IMR-90 (cell line): ENCODE data around the gene TNS3. TPM values are rescaled to one million over a fixed set of nuclear protein-coding genes. Genes with fewer than 3 reads are reported as not detected.

ENCODE experiments used
- ATAC-seq: fragments of 200-7000 bp; cut with Tn5 transposase; 2 replicates; pipeline ENCODE4 v1.9.1; 2020; ENCODE audit warnings: low read depth, mild to moderate bottlenecking, moderate library complexity
- BruUV-seq: library from RNA; stranded (reverse); fragments of 400-500 nt; replicated peaks from 2 replicates; lab custom pipeline; 2021; lab: Mats Ljungman, UMichigan
- CTCF ChIA-PET: fragments of 300-600 bp; formaldehyde crosslinking; extraction: SDS; loops from one replicate; lab custom pipeline; 2021; ENCODE audit warnings: antibody characterized with exemption; lab: Yijun Ruan, JAX
- POLR2A ChIA-PET: fragments of 300-600 bp; sonication (Branson Sonifier 250); formaldehyde crosslinking; loops from one replicate; lab custom pipeline; 2022; ENCODE audit warnings: antibody characterized with exemption; ENCODE audit not compliant: unreplicated experiment; lab: Charles Lee
- DNase-seq: peaks from one replicate; pipeline ENCODE4 v3.0.0; 2013
- H2AFZ ChIP-seq: replicated peaks from 2 replicates; pipeline ENCODE3; 2013; ENCODE audit warnings: low read length, mild to moderate bottlenecking; ENCODE audit not compliant: poor library complexity
- H2AK5ac ChIP-seq: 2 replicates; pipeline ENCODE4 v1.6.1; 2013; ENCODE audit warnings: low read depth, low read length, inconsistent platforms
- H2AK9ac ChIP-seq: replicated peaks from 2 replicates; pipeline ENCODE3; 2013; ENCODE audit warnings: mild to moderate bottlenecking, low read depth, low read length, moderate library complexity; ENCODE audit not compliant: poor library complexity
- H2BK120ac ChIP-seq: 2 replicates; pipeline ENCODE4 v1.6.1; 2013; ENCODE audit warnings: low read depth, low read length, inconsistent platforms
- H2BK15ac ChIP-seq: 3 replicates; pipeline ENCODE4 v1.6.1; 2013; ENCODE audit warnings: low read depth, low read length, inconsistent platforms
- H2BK20ac ChIP-seq: 2 replicates; pipeline ENCODE4 v1.6.1; 2013; ENCODE audit warnings: low read depth, mild to moderate bottlenecking, inconsistent platforms, low read length, moderate library complexity
- H2BK5ac ChIP-seq: 2 replicates; pipeline ENCODE4 v1.6.1; 2013; ENCODE audit warnings: mild to moderate bottlenecking, low read depth, low read length, inconsistent platforms; ENCODE audit not compliant: poor library complexity, severe bottlenecking
- H3K14ac ChIP-seq: replicated peaks from 2 replicates; pipeline ENCODE4 v1.6.1; 2013; ENCODE audit warnings: low read depth, low read length, inconsistent platforms
- H3K18ac ChIP-seq: 2 replicates; pipeline ENCODE4 v1.6.1; 2013; ENCODE audit warnings: low read depth, low read length, control low read depth
- H3K23ac ChIP-seq: 2 replicates; pipeline ENCODE4 v1.6.1; 2013; ENCODE audit warnings: low read depth, low read length, inconsistent platforms
- H3K27ac ChIP-seq: 2 replicates; pipeline ENCODE4 v1.5.1; 2013; ENCODE audit warnings: mild to moderate bottlenecking, control low read depth, low read length; ENCODE audit not compliant: insufficient read depth
- H3K27me3 ChIP-seq: 2 replicates; pipeline ENCODE4 v1.6.1; 2013; ENCODE audit warnings: low read length; ENCODE audit not compliant: control insufficient read depth, insufficient read depth
- H3K36me3 ChIP-seq: 2 replicates; pipeline ENCODE4 v1.6.1; 2013; ENCODE audit warnings: low read length, mixed read lengths; ENCODE audit not compliant: control insufficient read depth, insufficient read depth
- H3K4ac ChIP-seq: 2 replicates; pipeline ENCODE4 v1.6.1; 2013; ENCODE audit warnings: low read depth, low read length, inconsistent platforms
- H3K4me1 ChIP-seq: 2 replicates; pipeline ENCODE4 v1.6.1; 2013; ENCODE audit warnings: low read length, mixed read lengths; ENCODE audit not compliant: control insufficient read depth, insufficient read depth
- H3K4me2 ChIP-seq: 2 replicates; pipeline ENCODE4 v1.6.1; 2013; ENCODE audit warnings: low read depth, mild to moderate bottlenecking, control low read depth, low read length, moderate library complexity
- H3K4me3 ChIP-seq: 2 replicates; pipeline ENCODE4 v1.5.1; 2013; ENCODE audit warnings: low read depth, mild to moderate bottlenecking, control low read depth, low read length, moderate library complexity; ENCODE audit not compliant: insufficient read depth
- H3K56ac ChIP-seq: 2 replicates; pipeline ENCODE4 v1.6.1; 2013; ENCODE audit warnings: low read length, inconsistent platforms; ENCODE audit not compliant: insufficient read depth; ENCODE audit errors: extremely low read depth
- H3K79me1 ChIP-seq, 2 experiments: 2 replicates each; pipeline ENCODE4 v1.6.1; 2013; ENCODE audit warnings: low read length in 2 of 2, inconsistent platforms in 1 of 2, low read depth in 1 of 2
- H3K9ac ChIP-seq: 2 replicates; pipeline ENCODE4 v1.6.1; 2013; ENCODE audit warnings: low read depth, low read length, control low read depth
- H3K9me1 ChIP-seq: 2 replicates; pipeline ENCODE4 v1.6.1; 2013; ENCODE audit warnings: low read length, inconsistent platforms; ENCODE audit not compliant: insufficient read depth
- H3K9me3 ChIP-seq: 2 replicates; pipeline ENCODE4 v1.6.1; 2013; ENCODE audit warnings: low read length; ENCODE audit not compliant: control insufficient read depth, insufficient read depth
- H4K20me1 ChIP-seq: 2 replicates; pipeline ENCODE4 v1.6.1; 2013; ENCODE audit warnings: low read length, inconsistent platforms; ENCODE audit not compliant: insufficient read depth
- H4K5ac ChIP-seq: 2 replicates; pipeline ENCODE4 v1.6.1; 2013; ENCODE audit warnings: mild to moderate bottlenecking, low read depth, low read length, control low read depth
- H4K8ac ChIP-seq, 2 experiments: 2 replicates each; pipeline ENCODE4 v1.6.1; 2013; ENCODE audit warnings: low read depth in 2 of 2, low read length in 2 of 2, control low read depth in 1 of 2, inconsistent platforms in 1 of 2
- H4K91ac ChIP-seq: 2 replicates; pipeline ENCODE4 v1.6.1; 2013; ENCODE audit warnings: low read depth, low read length, inconsistent platforms; ENCODE audit not compliant: insufficient read depth
- BHLHE40 ChIP-seq: fragments of 150-350 bp; IDR thresholded peaks from 2 replicates; pipeline ENCODE4 v1.6.1; 2016; ENCODE audit warnings: mild to moderate bottlenecking, low read depth, low read length
- CEBPB ChIP-seq: IDR thresholded peaks from 2 replicates; pipeline ENCODE4 v1.6.1; 2012; ENCODE audit warnings: low read depth, low read length, improper control_type of control experiment
- CHD1 ChIP-seq: IDR thresholded peaks from 2 replicates; pipeline ENCODE4 v1.6.1; 2012; ENCODE audit warnings: low read depth, low read length, improper control_type of control experiment
- FOS ChIP-seq: fragments of 150-350 bp; IDR thresholded peaks from 2 replicates; pipeline ENCODE4 v1.6.1; 2016; ENCODE audit warnings: low read depth, low read length
- MAFK ChIP-seq: IDR thresholded peaks from 2 replicates; pipeline ENCODE4 v1.6.1; 2012; ENCODE audit warnings: low read depth, low read length, improper control_type of control experiment
- MAZ ChIP-seq: IDR thresholded peaks from 2 replicates; pipeline ENCODE4 v1.6.1; 2012; ENCODE audit warnings: low read depth, mild to moderate bottlenecking, low read length, improper control_type of control experiment, moderate library complexity, borderline replicate concordance
- MXI1 ChIP-seq: IDR thresholded peaks from 2 replicates; pipeline ENCODE4 v1.6.1; 2012; ENCODE audit warnings: low read depth, mild to moderate bottlenecking, low read length, moderate library complexity, borderline replicate concordance
- NFE2L2 ChIP-seq: fragments of 150-350 bp; IDR thresholded peaks from 2 replicates; pipeline ENCODE4 v1.6.1; 2016; ENCODE audit warnings: low read depth, mild to moderate bottlenecking, low read length
- POLR2A ChIP-seq: IDR thresholded peaks from 2 replicates; pipeline ENCODE4 v1.6.1; 2012; ENCODE audit warnings: mild to moderate bottlenecking, low read depth, low read length
- RAD21 ChIP-seq: IDR thresholded peaks from 2 replicates; pipeline ENCODE4 v1.6.1; 2012; ENCODE audit warnings: low read length, improper control_type of control experiment
- RCOR1 ChIP-seq: IDR thresholded peaks from 2 replicates; pipeline ENCODE4 v1.6.1; 2012; ENCODE audit warnings: mild to moderate bottlenecking, low read length, improper control_type of control experiment; ENCODE audit not compliant: insufficient replicate concordance
- RFX5 ChIP-seq: IDR thresholded peaks from 2 replicates; pipeline ENCODE4 v1.8.0; 2012; ENCODE audit warnings: low read depth, mild to moderate bottlenecking, low read length, moderate library complexity
- SMC3 ChIP-seq: fragments of 150-350 bp; IDR thresholded peaks from 2 replicates; pipeline ENCODE4 v1.6.1; 2016; ENCODE audit warnings: low read depth, mild to moderate bottlenecking, antibody characterized with exemption, low read length, moderate library complexity
- WGBS, 2 experiments: methylation state at CpG; one replicate each; pipeline versions ENCODE4 v1.1.5 to v1.1.7; 2013; ENCODE audit warnings: missing lambda C conversion rate in 2 of 2; ENCODE audit not compliant: insufficient read length in 1 of 2; ENCODE audit errors: extremely low coverage in 2 of 2; 5-methylcytosine and 5-hydroxymethylcytosine counted together
- dilution Hi-C: fragments of 300-500 bp; cut with HindIII; formaldehyde crosslinking; loops from one replicate; pipeline ENCODE4 v1.14.3; 2018; ENCODE audit warnings: low sequenced_read_pairs; ENCODE audit not compliant: unreplicated experiment
- in situ Hi-C: fragments of 300-500 bp; cut with MboI; formaldehyde crosslinking; loops from 3 replicates; pipeline ENCODE4 v1.14.3; 2019; ENCODE audit warnings: low sequenced_read_pairs, inconsistent platforms, mixed read lengths
- intact Hi-C: fragments of 100-400 bp; cut with micrococcal nuclease; formaldehyde crosslinking; loops from 2 replicates; pipeline ENCODE4 v1.10.0; 2022
- polyA plus RNA-seq, 3 experiments: library from polyadenylated mRNA; depleted of rRNA; stranded (reverse); fragments of >200 nt; gene quantifications; 2 replicates each; pipeline ENCODE4 v1.2.3, GENCODE V29; 2012; ENCODE audit warnings: low replicate concordance in 1 of 3
- total RNA-seq: library from RNA; depleted of rRNA; stranded (reverse); fragments of >200 nt; gene quantifications from 2 replicates; pipeline ENCODE4 v1.2.3, GENCODE V29; 2012
- TF ChIP-seq, protein P1 (sequence below): fragments of 150-350 bp; IDR thresholded peaks from 2 replicates; pipeline ENCODE4 v1.6.1; 2016; ENCODE audit warnings: low read depth, mild to moderate bottlenecking, low read length, moderate library complexity, borderline replicate concordance
- TF ChIP-seq, protein P2 (sequence below): conservative IDR thresholded peaks from 2 replicates; pipeline ENCODE4 v1.5.1; 2012; ENCODE audit warnings: mild to moderate bottlenecking, low read depth, low read length, improper control_type of control experiment
- TF ChIP-seq, protein P3 (sequence below): fragments of 150-350 bp; IDR thresholded peaks from 2 replicates; pipeline ENCODE4 v1.6.1; 2017; ENCODE audit warnings: mild to moderate bottlenecking, antibody characterized with exemption, low read length, low read depth

Gene TNS3
- total and polyA plus RNA-seq, 2 of the 4 experiments (the other 2 are of a cell fraction) = 64.3 to 79.2 TPM

DNA sequence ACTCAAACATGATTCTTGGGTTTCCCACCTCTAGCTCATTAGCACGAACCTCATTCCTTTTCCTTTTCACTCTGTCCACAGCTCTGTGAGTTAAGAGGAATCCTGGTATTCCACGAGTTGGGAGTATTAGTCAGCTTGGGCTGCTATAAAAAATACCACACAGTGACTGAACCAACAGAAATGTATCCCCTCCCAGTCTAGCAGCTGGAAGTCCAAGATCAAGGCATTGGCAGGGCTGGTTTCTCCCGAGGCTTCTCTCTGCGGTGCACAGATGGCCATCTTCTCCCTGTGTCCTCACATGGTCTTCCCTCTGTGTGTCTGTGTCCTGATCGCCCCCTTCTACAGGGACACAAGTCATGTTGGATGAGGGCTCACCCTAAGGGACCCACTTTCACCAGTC, 261.6 kb downstream of the TNS3 start:
- no peak overlapping the region for H4K8ac ChIP-seq
- H3K4ac ChIP-seq = no peak overlapping the region
- no peak overlapping the region for H3K23ac ChIP-seq
- H3K9ac ChIP-seq = no peak overlapping the region
- peaks cover 5% of the 10 kb centered on the region; the same call in 1 of the 2 replicates for H3K4me1 ChIP-seq
- H3K4me2 ChIP-seq = no peak overlapping the region
- BruUV-seq = no TSS peak
- H3K36me3 ChIP-seq = peaks cover 35% of the 10 kb centered on the region
- H2AK9ac ChIP-seq = no peak overlapping the region
- H2BK120ac ChIP-seq = no peak overlapping the region
- no peak overlapping the region for H3K14ac ChIP-seq
- DNase-seq (peak; percentile 49), ATAC-seq (no peak)
- no peaks in the 10 kb centered on the region for H3K27me3 ChIP-seq
- H3K4me3 ChIP-seq = no peak overlapping the region
- dilution Hi-C loops = no loop called here
- in situ Hi-C loops = no loop called here
- no CpG with 5 or more reads among the region's 5 CpGs for WGBS, 2 experiments
- ChIA-PET CTCF (no interaction called here), POLR2A (no interaction called here)
- no peak overlapping the region for H4K5ac ChIP-seq
- TF ChIP-seq POLR2A (no peak), MAZ (no peak), SMC3 (no peak), BHLHE40 (no peak), NFE2L2 (no peak), MXI1 (no peak), CEBPB (no peak), RAD21 (no peak), MAFK (no peak), FOS (no peak), RFX5 (no peak), RCOR1 (no peak), CHD1 (no peak)
- TF ChIP-seq, protein P1, sequence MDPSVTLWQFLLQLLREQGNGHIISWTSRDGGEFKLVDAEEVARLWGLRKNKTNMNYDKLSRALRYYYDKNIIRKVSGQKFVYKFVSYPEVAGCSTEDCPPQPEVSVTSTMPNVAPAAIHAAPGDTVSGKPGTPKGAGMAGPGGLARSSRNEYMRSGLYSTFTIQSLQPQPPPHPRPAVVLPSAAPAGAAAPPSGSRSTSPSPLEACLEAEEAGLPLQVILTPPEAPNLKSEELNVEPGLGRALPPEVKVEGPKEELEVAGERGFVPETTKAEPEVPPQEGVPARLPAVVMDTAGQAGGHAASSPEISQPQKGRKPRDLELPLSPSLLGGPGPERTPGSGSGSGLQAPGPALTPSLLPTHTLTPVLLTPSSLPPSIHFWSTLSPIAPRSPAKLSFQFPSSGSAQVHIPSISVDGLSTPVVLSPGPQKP = no peak
- TF ChIP-seq, protein P2, sequence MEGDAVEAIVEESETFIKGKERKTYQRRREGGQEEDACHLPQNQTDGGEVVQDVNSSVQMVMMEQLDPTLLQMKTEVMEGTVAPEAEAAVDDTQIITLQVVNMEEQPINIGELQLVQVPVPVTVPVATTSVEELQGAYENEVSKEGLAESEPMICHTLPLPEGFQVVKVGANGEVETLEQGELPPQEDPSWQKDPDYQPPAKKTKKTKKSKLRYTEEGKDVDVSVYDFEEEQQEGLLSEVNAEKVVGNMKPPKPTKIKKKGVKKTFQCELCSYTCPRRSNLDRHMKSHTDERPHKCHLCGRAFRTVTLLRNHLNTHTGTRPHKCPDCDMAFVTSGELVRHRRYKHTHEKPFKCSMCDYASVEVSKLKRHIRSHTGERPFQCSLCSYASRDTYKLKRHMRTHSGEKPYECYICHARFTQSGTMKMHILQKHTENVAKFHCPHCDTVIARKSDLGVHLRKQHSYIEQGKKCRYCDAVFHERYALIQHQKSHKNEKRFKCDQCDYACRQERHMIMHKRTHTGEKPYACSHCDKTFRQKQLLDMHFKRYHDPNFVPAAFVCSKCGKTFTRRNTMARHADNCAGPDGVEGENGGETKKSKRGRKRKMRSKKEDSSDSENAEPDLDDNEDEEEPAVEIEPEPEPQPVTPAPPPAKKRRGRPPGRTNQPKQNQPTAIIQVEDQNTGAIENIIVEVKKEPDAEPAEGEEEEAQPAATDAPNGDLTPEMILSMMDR = no peak
- TF ChIP-seq, protein P3, sequence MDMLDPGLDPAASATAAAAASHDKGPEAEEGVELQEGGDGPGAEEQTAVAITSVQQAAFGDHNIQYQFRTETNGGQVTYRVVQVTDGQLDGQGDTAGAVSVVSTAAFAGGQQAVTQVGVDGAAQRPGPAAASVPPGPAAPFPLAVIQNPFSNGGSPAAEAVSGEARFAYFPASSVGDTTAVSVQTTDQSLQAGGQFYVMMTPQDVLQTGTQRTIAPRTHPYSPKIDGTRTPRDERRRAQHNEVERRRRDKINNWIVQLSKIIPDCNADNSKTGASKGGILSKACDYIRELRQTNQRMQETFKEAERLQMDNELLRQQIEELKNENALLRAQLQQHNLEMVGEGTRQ = no peak
- H2BK15ac ChIP-seq = no peak overlapping the region
- intact Hi-C loops = no loop called here
- H4K20me1 ChIP-seq = peaks cover 8% of the 10 kb centered on the region; the same call in 1 of the 2 replicates
- no peak overlapping the region for H2AK5ac ChIP-seq
- no peak overlapping the region for H2BK20ac ChIP-seq
- peaks cover 39 to 77% of the 10 kb centered on the region in 2 experiments for H3K79me1 ChIP-seq
- no peak overlapping the region for H3K56ac ChIP-seq
- no peak overlapping the region for H2AFZ ChIP-seq
- H2BK5ac ChIP-seq = no peak overlapping the region
- peaks cover 9% of the 10 kb centered on the region for H3K9me1 ChIP-seq
- no peak overlapping the region for H3K27ac ChIP-seq
- H3K9me3 ChIP-seq = peaks cover 6% of the 10 kb centered on the region
- H3K18ac ChIP-seq = no peak overlapping the region
- H4K91ac ChIP-seq = no peak overlapping the region
